ENCODE results near the gene FXYD5.

Gene FXYD5

DNA sequence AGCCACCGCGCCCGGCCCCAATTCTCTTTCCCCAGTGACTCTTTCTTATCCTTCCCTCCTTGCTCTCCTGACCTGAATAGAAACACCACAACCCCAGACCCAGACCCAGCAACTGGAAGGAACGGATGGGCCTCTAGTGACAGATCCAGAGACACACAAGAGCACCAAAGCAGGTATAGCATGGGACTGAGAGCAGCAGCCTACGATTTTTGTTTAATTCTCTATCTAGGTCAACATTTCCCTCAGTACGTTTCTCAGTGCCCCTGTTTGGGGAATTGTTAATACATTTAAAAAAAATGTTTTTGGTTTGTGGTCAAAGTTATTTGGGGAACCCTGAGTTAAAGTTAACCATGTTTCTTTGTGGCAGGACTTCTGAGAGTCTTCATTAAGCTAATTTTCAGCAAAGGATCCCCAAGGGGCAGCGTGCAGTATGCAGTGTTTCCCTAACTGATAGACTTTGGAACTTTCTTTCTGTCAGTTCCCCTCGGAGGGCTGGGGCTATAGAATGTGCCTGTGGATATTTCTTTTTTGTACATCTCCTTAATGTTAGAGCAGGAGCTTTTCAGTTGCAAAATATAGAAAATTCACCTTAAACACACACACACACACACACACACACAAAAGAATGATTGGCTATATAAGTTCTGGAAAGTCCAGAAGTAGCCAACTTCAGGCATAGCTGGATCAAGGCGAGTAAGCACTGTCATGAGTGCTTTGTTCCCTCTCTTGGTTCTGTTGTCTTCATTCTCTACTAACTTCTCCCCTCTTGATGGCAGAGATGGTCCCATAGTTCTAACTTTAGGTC, 6.3 kb downstream of the FXYD5 start:
- DNase-seq, result no peak

DNA sequence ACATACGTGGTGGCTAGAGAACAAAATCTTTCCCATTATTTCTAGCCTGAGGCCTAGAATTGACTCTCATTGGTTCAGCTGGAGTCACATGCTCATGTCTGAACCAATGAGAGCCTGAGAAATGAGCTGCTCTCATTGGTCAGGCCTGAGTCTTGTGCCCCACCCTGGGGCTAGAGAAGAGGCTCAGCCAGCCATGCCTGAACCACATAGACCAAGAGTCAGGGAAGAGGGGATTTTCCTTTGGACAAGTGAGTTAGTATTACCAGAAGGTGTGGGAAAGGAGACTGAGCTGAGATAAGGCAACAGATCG, 6.9 kb downstream of the FXYD5 start:
- no peak for DNase-seq

- no peak for DNase-seq
Measured at GRCh38 chr19:35162471-35163326, 8.2 kb downstream of the FXYD5 start.

- no peak for DNase-seq
Measured at GRCh38 chr19:35164418-35164817, 9.9 kb downstream of the FXYD5 start.

DNA sequence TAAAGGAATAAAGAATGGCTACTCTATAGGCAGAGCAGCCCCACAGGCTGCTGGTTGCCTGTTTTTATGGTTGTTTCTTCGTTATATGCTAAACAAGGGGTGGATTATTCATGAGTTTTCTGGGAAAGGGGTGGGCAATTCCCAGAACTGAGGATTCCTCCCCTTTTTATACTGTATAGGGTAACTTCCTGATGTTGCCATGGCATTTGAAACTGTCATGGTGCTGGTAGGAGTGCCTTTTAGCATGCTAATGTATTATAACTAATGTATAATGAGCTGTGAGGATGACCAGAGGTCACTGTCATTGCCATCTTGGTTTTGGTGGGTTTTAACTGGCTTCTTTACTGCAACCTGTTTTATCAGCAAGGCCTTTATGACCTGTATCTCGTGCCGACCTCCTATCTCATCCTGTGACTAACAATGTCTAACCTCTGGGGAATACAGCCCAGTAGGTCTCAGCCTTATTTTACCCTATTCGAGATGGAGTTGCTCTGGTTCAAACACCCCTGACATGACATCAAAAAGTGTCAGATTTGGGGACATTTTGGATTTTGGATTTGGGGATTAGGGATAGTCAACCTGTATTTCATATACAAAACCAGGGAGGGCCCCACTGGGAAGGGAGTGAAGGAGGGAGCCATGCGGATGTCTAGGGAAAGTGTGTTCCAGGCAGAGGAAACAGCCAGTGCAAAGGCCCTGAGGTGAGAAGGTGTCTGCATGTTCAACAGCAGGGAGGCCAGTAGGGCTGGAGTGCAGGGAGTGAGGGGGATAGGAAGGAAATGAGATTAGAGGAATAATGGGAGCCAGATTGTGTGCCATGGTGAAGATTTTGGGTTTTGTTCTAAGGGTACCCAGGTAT, 10.9 kb downstream of the FXYD5 start:
- no peak for DNase-seq

DNA sequence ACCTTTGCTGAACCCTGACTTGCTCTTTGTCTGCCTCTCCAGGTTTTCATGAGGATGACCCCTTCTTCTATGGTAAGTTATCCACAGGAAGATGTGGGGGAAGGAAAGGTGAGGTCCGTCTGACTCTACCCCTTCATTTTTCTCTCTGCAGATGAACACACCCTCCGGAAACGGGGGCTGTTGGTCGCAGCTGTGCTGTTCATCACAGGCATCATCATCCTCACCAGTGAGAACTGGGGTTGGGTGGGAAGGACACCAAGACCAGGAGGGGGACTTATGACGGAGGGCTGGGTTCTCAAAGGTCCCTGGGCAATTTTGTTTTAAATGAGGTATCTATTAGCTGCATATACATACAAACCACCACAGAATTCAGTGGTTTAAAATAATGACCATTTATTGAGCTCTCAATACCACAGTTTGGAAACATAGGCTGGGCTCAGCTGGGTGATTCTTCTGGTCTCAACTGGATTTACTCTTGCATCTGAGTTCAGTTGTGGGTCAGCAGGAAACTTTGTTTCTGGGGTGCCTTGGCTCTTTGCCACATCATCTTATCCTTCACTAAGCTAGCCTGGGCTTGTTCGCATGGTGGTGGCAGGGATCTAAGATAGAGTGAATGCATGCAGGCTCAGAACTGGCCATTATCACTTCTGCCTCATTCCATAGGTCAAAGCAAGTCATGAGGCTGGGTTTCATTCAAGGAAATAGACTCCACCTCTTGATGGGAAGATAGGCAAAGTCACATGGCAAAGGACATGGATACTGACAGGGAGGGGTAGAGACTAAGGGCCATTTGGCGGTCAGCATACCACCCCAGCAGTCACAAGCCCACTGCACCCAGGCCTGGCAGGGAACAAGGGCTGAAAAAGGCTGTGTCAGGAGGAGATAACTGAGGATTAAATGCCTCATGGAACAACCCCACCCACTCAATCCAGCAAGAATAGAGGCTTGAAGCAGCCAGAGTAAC, 11.8 kb downstream of the FXYD5 start:
- DNase-seq, result no peak

DNA sequence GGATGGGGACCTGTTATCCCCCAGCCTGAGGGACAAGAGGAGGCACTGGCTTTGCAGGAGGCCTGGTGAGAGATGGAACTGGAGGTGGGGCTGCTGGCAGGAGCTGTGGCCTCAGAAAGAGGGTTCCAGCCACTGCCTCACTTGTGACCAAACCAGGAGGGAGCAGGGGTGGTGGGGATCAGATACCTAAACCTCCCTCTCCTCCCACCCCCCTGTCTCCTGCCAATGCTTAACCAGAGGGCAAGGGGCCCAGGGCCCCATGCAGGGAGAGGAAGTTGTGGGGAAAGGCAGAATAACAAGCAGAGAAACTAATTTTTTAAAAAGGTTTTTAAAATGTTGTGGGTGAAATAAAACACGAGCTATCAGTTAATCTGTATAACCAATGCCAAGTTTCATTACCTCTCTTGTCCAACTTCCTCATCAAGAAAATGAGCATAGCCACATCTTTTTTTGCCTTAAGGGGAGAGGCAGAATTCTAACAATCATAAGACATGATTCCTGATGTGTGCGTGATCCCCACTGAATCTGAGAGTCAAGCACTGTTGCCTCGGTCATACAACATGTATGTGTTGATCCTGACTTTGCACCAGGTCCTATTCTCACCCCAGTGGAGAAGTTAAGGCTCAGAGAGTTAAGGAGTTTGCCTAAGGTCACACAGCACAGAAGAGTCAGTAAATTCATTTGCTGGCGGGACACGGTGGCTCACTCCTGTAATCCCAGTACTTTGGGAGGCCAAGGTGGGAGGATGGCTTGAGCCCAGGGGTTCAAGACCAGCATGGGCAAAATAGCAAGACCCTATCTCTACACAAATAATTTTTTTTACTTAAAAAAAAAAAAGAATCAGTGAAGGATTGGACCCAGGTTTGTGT, 12.9 kb downstream of the FXYD5 start:
- DNase-seq, result no peak

DNA sequence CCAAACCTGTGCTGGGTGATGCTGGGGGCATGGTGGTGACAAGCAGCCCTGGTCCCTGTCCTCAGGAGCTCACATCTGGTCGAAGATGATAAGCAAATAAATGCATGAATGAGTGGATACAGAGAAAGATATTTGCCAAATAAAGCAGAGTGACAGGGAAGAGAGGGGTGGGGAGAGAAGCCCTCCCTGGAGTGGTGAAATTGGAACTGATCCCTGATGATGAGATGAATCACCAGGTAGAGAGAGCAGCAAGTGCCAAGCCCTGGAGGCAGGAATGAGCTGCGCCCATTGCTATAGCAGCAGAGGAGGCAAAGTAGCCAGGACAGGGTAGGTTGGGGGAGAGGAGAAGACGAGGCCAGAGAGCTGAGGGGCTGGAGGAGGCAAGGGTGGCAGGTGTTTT, 13.7 kb downstream of the FXYD5 start:
- DNase-seq, result no peak

GRCh38 chr19:35169221-35169995, 14.9 kb downstream of the FXYD5 start:
- no peak for DNase-seq

- no peak for DNase-seq
Measured at GRCh38 chr19:35170359-35171061, 16.0 kb downstream of the FXYD5 start.

GRCh38 chr19:35171730-35172129, 17.2 kb downstream of the FXYD5 start:
- DNase-seq, result no peak

GRCh38 chr19:35174226-35174625, 19.7 kb downstream of the FXYD5 start:
- DNase-seq, result no peak

DNA sequence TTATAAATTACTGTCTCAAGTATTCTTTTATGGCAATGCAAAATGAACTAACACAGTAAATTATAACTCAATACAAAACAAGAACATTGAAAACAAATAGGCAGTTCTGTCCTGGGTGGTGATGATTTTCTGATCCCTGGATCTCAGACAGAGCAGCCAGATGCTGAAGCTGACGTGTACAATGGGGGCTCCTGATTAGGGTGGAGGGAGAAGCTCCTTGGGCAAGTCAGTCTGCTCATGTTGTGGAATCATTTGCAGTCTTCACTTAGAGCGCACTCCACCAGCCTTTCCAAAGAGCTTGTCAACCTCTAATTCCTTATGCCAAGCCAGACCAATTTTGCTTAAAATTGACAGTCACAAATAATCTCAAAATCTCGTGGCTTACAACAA, 21.6 kb downstream of the FXYD5 start:
- DNase-seq, result no peak

GRCh38 chr19:35177377-35178274, 23.1 kb downstream of the FXYD5 start:
- no peak for DNase-seq

- DNase-seq, result no peak
Measured at GRCh38 chr19:35178701-35179100, 24.2 kb downstream of the FXYD5 start.

DNA sequence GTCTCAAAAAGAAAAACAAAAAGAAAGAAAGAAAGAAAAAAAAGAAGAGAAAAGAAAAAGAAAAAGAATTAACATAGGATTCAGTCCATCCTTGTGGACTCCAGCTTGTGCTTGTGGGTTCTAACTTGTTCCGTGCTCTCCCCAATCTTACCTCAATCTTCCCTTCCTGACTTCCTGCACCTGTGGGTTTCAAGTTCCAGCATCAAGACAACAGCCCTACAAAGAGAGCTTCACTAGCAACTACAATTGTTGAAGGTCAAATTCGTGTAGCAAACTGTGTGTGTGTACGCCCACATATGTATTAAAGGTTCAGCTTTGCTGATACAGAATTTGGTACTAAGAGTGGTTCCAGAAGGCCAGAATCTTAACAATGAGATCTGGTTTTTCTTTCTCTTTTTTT, 25.3 kb downstream of the FXYD5 start:
- DNase-seq, result no peak

- no peak for DNase-seq
Measured at GRCh38 chr19:35181387-35181786, 26.9 kb downstream of the FXYD5 start.

- no peak for DNase-seq
Measured at GRCh38 chr19:35184267-35184666, 29.7 kb downstream of the FXYD5 start.

- DNase-seq, result no peak
Measured at GRCh38 chr19:35184884-35185283, 30.3 kb downstream of the FXYD5 start.

Measured in COR-L47 (cell line).